Measurements from ENCODE around the gene DDX42. TPM values are rescaled to one million over a fixed set of nuclear protein-coding genes. Genes with fewer than 3 reads are reported as not detected.
A peak's percentile ranks its signal among the peaks of the same experiment; 100 is the strongest.

Gene DDX42
- total RNA-seq, 1 experiment from 2014 or later = 128 TPM

DNA sequence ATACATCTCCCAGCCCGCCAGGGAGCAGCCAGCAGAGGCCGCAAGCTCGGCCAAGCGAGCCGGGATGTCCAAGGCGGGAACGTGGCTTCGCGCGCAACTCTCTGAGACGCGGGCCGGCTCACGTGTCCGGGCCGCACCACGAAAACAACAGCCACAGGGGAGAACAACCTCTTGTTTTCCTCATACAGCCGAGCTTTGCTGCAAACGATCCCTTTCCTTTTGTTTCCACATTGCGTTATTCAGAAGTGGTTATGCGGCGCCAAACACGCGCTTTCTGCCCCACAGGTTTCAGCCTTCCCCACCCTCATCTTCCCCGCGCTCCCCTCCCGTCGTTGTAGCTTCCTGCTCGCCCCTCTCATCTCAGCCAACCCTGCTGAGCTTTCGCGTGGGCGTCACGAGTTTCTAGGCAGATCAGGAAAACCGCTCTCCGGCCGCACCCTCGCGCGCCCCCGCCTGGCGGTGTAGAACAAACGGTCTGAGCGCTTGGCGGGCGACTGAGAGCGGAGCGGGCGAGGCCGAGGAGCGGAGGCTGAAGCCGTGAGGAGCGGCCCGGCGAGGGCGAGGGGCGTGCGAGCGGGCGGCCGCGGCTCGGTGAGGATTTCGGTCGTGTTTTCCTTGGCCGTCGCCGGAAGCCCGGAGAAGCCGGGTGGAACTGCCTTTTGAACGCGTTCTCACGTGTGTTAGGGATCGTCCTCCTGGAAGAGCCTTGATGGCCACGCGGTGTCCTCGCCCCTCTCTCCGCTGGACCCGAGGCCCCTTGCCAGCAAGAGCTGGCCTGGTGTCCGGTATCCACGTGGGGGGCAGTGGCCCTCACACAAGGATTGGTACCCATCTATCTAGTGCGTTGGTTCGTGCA is 75.1 kb downstream of the DDX42 start (continued):
- TF ChIP-seq TCF7 (CRISPR knock-in tag; IDR thresholded peaks at IDR 0.05; ENCODE audit: low read depth) = peak; percentile 89
- TF ChIP-seq, protein P1, sequence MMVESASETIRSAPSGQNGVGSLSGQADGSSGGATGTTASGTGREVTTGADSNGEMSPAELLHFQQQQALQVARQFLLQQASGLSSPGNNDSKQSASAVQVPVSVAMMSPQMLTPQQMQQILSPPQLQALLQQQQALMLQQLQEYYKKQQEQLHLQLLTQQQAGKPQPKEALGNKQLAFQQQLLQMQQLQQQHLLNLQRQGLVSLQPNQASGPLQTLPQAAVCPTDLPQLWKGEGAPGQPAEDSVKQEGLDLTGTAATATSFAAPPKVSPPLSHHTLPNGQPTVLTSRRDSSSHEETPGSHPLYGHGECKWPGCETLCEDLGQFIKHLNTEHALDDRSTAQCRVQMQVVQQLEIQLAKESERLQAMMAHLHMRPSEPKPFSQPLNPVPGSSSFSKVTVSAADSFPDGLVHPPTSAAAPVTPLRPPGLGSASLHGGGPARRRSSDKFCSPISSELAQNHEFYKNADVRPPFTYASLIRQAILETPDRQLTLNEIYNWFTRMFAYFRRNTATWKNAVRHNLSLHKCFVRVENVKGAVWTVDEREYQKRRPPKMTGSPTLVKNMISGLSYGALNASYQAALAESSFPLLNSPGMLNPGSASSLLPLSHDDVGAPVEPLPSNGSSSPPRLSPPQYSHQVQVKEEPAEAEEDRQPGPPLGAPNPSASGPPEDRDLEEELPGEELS (CRISPR knock-in tag; IDR thresholded peaks at IDR 0.05) = peak; percentile 92; the same call in 1 of the 2 replicates

DNA sequence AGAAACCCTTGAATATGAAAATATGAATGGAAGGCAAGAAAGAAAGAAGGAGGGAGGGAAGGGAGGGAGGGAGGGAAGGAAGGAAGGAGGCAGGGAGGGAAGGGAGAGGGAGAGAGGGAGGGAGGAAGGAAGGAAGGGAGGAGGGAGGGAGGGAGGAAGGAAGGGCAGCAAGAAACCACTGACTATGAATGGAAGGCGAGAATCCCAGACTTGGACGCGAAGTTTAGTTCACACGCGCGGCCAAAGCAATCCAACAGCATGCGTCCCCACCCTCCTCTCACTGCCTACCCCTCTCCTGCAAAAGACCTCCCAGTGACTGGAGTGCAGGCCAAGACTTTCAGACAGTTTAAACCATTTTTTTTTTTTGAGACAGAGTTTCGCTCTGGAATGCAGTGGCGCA is 76.4 kb downstream of the DDX42 start:
- ChIA-PET CTCF (interaction anchor here (1.7 kb wide), 1 partner anchor 16 kb away, joined by 5 read pairs; no protein-coding TSS in a partner anchor), POLR2A (no interaction called here)
- DNase-seq (ENCODE audit: low spot score) (no peak), ATAC-seq (no peak)
- Mint-ChIP-seq H3K4me1 (no peaks in the 10 kb centered on the region), H3K27me3 (ENCODE audit: low read depth) (peaks cover 91% of the 10 kb centered on the region), H3K4me3 (no peak overlapping the region), H3K36me3 (peaks cover 6% of the 10 kb centered on the region), H3K9me3 (peaks cover 12% of the 10 kb centered on the region), H3K27ac (no peak overlapping the region)
- TF ChIP-seq, protein P2, sequence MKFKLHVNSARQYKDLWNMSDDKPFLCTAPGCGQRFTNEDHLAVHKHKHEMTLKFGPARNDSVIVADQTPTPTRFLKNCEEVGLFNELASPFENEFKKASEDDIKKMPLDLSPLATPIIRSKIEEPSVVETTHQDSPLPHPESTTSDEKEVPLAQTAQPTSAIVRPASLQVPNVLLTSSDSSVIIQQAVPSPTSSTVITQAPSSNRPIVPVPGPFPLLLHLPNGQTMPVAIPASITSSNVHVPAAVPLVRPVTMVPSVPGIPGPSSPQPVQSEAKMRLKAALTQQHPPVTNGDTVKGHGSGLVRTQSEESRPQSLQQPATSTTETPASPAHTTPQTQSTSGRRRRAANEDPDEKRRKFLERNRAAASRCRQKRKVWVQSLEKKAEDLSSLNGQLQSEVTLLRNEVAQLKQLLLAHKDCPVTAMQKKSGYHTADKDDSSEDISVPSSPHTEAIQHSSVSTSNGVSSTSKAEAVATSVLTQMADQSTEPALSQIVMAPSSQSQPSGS (CRISPR knock-in tag; IDR thresholded peaks at IDR 0.05; ENCODE audit: borderline replicate concordance, low read depth) = no peak
- no peak for TF ChIP-seq RELA (CRISPR knock-in tag; IDR thresholded peaks at IDR 0.05; ENCODE audit: borderline replicate concordance)
- TF ChIP-seq, protein P3, sequence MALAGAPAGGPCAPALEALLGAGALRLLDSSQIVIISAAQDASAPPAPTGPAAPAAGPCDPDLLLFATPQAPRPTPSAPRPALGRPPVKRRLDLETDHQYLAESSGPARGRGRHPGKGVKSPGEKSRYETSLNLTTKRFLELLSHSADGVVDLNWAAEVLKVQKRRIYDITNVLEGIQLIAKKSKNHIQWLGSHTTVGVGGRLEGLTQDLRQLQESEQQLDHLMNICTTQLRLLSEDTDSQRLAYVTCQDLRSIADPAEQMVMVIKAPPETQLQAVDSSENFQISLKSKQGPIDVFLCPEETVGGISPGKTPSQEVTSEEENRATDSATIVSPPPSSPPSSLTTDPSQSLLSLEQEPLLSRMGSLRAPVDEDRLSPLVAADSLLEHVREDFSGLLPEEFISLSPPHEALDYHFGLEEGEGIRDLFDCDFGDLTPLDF (CRISPR knock-in tag; IDR thresholded peaks at IDR 0.05) = no peak
- TF ChIP-seq, protein P4, sequence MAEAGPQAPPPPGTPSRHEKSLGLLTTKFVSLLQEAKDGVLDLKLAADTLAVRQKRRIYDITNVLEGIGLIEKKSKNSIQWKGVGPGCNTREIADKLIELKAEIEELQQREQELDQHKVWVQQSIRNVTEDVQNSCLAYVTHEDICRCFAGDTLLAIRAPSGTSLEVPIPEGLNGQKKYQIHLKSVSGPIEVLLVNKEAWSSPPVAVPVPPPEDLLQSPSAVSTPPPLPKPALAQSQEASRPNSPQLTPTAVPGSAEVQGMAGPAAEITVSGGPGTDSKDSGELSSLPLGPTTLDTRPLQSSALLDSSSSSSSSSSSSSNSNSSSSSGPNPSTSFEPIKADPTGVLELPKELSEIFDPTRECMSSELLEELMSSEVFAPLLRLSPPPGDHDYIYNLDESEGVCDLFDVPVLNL (CRISPR knock-in tag; IDR thresholded peaks at IDR 0.05; ENCODE audit: borderline replicate concordance, low read depth) = no peak
- TF ChIP-seq, protein P5, sequence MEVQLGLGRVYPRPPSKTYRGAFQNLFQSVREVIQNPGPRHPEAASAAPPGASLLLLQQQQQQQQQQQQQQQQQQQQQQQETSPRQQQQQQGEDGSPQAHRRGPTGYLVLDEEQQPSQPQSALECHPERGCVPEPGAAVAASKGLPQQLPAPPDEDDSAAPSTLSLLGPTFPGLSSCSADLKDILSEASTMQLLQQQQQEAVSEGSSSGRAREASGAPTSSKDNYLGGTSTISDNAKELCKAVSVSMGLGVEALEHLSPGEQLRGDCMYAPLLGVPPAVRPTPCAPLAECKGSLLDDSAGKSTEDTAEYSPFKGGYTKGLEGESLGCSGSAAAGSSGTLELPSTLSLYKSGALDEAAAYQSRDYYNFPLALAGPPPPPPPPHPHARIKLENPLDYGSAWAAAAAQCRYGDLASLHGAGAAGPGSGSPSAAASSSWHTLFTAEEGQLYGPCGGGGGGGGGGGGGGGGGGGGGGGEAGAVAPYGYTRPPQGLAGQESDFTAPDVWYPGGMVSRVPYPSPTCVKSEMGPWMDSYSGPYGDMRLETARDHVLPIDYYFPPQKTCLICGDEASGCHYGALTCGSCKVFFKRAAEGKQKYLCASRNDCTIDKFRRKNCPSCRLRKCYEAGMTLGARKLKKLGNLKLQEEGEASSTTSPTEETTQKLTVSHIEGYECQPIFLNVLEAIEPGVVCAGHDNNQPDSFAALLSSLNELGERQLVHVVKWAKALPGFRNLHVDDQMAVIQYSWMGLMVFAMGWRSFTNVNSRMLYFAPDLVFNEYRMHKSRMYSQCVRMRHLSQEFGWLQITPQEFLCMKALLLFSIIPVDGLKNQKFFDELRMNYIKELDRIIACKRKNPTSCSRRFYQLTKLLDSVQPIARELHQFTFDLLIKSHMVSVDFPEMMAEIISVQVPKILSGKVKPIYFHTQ (CRISPR knock-in tag; IDR thresholded peaks at IDR 0.05) = no peak
- no peak for TF ChIP-seq ZNF232 (CRISPR knock-in tag; IDR thresholded peaks at IDR 0.05)
- TF ChIP-seq, protein P6, sequence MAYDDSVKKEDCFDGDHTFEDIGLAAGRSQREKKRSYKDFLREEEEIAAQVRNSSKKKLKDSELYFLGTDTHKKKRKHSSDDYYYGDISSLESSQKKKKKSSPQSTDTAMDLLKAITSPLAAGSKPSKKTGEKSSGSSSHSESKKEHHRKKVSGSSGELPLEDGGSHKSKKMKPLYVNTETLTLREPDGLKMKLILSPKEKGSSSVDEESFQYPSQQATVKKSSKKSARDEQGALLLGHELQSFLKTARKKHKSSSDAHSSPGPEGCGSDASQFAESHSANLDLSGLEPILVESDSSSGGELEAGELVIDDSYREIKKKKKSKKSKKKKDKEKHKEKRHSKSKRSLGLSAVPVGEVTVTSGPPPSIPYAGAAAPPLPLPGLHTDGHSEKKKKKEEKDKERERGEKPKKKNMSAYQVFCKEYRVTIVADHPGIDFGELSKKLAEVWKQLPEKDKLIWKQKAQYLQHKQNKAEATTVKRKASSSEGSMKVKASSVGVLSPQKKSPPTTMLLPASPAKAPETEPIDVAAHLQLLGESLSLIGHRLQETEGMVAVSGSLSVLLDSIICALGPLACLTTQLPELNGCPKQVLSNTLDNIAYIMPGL (CRISPR knock-in tag; IDR thresholded peaks at IDR 0.05) = no peak
- TF ChIP-seq ZNF138 (CRISPR knock-in tag; conservative IDR thresholded peaks at IDR 0.05) = no peak
- TF ChIP-seq, protein P7, sequence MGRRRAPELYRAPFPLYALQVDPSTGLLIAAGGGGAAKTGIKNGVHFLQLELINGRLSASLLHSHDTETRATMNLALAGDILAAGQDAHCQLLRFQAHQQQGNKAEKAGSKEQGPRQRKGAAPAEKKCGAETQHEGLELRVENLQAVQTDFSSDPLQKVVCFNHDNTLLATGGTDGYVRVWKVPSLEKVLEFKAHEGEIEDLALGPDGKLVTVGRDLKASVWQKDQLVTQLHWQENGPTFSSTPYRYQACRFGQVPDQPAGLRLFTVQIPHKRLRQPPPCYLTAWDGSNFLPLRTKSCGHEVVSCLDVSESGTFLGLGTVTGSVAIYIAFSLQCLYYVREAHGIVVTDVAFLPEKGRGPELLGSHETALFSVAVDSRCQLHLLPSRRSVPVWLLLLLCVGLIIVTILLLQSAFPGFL (CRISPR knock-in tag; IDR thresholded peaks at IDR 0.05; ENCODE audit: borderline replicate concordance) = no peak
- TF ChIP-seq, protein P8, sequence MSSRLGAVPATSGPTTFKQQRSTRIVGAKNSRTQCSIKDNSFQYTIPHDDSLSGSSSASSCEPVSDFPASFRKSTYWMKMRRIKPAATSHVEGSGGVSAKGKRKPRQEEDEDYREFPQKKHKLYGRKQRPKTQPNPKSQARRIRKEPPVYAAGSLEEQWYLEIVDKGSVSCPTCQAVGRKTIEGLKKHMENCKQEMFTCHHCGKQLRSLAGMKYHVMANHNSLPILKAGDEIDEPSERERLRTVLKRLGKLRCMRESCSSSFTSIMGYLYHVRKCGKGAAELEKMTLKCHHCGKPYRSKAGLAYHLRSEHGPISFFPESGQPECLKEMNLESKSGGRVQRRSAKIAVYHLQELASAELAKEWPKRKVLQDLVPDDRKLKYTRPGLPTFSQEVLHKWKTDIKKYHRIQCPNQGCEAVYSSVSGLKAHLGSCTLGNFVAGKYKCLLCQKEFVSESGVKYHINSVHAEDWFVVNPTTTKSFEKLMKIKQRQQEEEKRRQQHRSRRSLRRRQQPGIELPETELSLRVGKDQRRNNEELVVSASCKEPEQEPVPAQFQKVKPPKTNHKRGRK (CRISPR knock-in tag; IDR thresholded peaks at IDR 0.05; ENCODE audit: borderline replicate concordance) = no peak
- TF ChIP-seq OVOL2 (CRISPR knock-in tag; IDR thresholded peaks at IDR 0.05; ENCODE audit: borderline replicate concordance) = no peak
- no peak for TF ChIP-seq SOX15 (CRISPR knock-in tag; IDR thresholded peaks at IDR 0.05)

All from WTC11 (cell line).